Stimulated activated naive CD8-positive, alpha-beta T cell treated with anti-CD3 and anti-CD28 coated beads, Interleukin-15, amount 100 ng/mL, for 72 hours (primary cell): ENCODE results near the gene SLC24A3.
A peak's percentile ranks its signal among the peaks of the same experiment; 100 is the strongest.

Experiments
- ATAC-seq: fragments of 150-1000 bp; cut with Tn5 transposase; 2 replicates; pipeline ENCODE4 v1.10.0; 2021; ENCODE audit warnings: mild to moderate bottlenecking, moderate library complexity
- DNase-seq, 2 donors: peaks; one replicate each; pipeline ENCODE4 v3.0.0; 2021 to 2022
- H3K27ac Mint-ChIP-seq, 2 donors: one replicate each; pipeline ENCODE4 v1.8.0; 2022; ENCODE audit warnings: mild to moderate bottlenecking in 2 of 2, mixed read lengths in 2 of 2, moderate library complexity in 2 of 2
- H3K27me3 Mint-ChIP-seq: one replicate; pipeline ENCODE4 v1.8.0; 2022; ENCODE audit warnings: mixed read lengths
- H3K4me1 Mint-ChIP-seq: one replicate; pipeline ENCODE4 v1.8.0; 2022; ENCODE audit warnings: mild to moderate bottlenecking, mixed read lengths
- H3K4me3 Mint-ChIP-seq, 2 donors: one replicate each; pipeline ENCODE4 v1.8.0; 2022; ENCODE audit warnings: mild to moderate bottlenecking in 2 of 2, mixed read lengths in 2 of 2, moderate library complexity in 1 of 2
- H3K9me3 Mint-ChIP-seq, 2 donors: one replicate each; pipeline ENCODE4 v1.8.0; 2022; ENCODE audit warnings: mixed read lengths in 2 of 2

SLC24A3 gene

DNA sequence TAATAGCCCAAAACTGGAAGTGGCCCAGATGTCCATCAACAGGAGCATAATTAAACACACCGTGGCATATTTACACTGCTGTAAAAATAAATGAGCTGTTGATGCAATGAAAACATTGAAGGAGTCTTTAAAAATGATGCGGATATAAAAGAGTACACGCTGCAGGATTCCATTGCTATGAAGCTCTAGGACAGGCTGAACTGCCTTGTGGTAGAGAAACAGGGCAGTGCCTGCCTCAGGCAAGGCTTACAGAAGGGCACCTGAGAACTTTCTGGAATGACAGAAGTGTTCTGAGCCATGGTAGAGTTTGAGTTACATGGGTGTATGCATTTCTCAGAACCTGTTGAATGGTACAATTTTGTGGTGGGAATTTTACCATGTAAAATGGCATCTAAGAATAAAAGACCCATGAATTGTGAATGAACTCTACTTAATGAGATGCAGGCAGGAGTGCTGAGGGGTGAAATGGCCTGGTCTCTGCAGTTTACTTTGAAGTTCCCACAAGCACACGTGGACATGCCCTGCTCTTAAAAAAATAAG is 500.3 kb downstream of the SLC24A3 start:
- Mint-ChIP-seq H3K27ac (no peak overlapping the region), H3K4me1 (no peaks in the 10 kb centered on the region), H3K27me3 (peaks cover 13% of the 10 kb centered on the region), H3K9me3 (peaks cover 4 to 12% of the 10 kb centered on the region in 2 donors), H3K4me3 (no peak overlapping the region)
- DNase-seq (no peak), ATAC-seq (no peak)

DNA sequence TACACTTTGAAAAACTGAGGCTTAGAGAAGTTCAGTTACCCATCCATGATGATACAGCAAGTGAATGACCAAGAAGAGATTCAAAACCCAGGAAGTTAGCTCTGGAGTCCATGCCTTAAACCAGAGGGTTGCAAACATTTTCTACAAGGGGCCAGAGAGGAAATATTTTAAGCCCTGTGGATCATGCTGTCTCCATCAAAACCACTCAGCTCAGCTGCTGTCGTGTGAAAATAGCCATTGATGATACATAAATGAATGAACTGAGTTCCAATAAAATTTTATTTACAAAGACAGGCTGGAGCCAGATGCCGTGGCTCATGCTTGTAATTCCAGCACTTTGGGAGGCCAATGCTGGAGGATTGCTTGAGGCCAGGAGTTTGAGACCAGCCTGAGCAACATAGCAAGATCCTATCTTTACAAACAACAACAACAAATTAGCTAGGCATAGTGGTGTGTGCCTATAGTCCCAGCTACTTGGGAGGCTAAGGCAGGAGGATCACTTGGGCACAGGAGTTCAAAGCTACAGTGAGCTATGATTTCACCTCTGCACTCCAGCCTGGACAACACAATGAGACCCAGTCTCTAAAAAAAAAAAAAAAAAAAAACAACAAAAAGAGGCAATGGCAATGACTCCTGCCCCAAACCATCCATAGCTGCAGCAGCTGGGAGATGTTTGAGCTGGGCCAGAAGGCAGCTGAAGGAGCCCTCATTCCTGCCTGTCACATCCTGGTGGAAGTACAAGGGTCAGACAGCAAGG is 501.6 kb downstream of the SLC24A3 start:
- ATAC-seq = no peak
- no peaks in the 10 kb centered on the region for H3K4me1 Mint-ChIP-seq
- H3K27me3 Mint-ChIP-seq = peaks cover 13% of the 10 kb centered on the region
- H3K9me3 Mint-ChIP-seq = peaks cover 9 to 16% of the 10 kb centered on the region in 2 donors
- no peak overlapping the region for H3K27ac Mint-ChIP-seq
- no peak for DNase-seq
- H3K4me3 Mint-ChIP-seq = no peak overlapping the region

DNA sequence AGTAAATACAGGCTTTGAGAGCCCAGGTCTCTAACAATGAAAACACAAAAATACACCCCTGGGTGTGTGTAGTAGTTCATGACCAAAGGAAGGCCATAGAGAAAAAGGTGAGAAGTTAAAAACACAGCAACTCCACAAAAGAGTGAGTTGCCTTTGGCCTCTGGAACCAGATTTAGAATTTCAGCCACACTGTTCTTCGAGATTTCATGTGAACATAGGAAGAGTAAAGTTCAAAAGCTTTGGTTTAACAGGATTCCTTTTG is 502.1 kb downstream of the SLC24A3 start:
- ATAC-seq (no peak), DNase-seq (no peak)
- Mint-ChIP-seq H3K4me1 (no peaks in the 10 kb centered on the region), H3K27ac (no peak overlapping the region), H3K4me3 (no peak overlapping the region), H3K27me3 (peaks cover 13% of the 10 kb centered on the region), H3K9me3 (peaks cover 9 to 16% of the 10 kb centered on the region in 2 donors)

DNA sequence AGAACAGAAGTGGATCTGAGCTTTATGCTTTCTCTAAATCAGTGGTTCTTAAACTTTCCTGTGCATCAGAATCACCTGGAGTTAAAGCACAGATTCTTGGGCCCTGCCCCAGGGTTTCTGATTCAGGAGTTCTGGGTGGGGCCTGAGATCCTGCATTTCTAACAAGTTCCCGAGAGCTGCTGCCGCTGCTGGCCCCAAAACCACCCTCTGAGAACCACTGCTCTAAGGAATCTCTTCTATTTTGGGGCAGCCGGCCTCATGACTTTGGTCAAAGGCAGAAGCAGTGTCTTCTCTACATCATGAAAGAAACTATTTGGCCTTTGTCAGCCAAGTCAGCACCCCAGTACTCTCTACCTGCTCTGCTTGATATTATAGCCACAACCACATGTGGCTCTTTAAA is 503.5 kb downstream of the SLC24A3 start:
- Mint-ChIP-seq H3K9me3 (peaks cover 9 to 14% of the 10 kb centered on the region in 2 donors), H3K27ac (no peak overlapping the region), H3K4me3 (no peak overlapping the region), H3K4me1 (no peaks in the 10 kb centered on the region), H3K27me3 (peaks cover 13% of the 10 kb centered on the region)
- no peak for ATAC-seq
- no peak for DNase-seq

DNA sequence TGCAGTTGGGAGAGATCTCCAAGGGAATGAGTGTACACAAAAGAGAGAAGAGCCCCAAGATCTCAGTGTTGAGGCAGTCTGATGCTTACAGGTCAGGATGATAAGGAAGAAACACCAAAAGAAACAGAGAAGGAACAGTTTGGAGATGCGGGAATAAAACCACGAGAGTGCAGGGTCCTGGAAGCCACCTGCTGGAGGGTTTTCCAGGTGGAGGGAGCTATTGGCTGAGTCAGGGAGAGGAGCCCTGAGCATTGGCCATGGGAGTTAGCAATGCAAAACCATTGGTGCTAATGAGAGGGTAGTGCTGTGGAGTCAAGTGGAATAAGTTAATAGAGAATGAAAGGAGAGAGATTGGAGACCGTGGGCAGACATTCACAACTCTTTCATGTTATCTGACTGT is 506.4 kb downstream of the SLC24A3 start:
- Mint-ChIP-seq H3K27ac (peak overlapping the region in 1 of 2 donors; percentile 76), H3K9me3 (peaks cover 9 to 12% of the 10 kb centered on the region in 2 donors), H3K4me1 (no peaks in the 10 kb centered on the region), H3K27me3 (no peaks in the 10 kb centered on the region), H3K4me3 (no peak overlapping the region)
- DNase-seq (no peak), ATAC-seq (no peak)

DNA sequence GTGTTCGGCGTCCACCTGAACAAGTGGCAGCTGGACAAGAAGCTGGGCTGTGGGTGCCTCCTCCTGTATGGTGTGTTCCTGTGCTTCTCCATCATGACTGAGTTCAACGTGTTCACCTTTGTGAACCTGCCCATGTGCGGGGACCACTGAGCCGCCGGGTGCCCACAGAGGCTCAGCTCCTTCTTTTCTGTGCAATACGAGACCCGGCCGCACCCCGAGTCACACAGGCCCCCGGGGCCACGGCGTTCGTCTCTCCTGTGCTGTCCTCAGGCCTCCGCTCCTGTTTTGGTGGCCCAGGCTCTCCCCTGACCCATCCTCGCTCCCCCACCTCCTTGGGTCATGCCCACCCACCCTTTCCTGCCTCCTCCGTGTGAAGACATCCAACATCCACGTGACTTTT is 508.5 kb downstream of the SLC24A3 start:
- Mint-ChIP-seq H3K9me3 (peaks cover 5 to 9% of the 10 kb centered on the region in 2 donors), H3K4me1 (no peaks in the 10 kb centered on the region), H3K27ac (no peak overlapping the region), H3K27me3 (no peaks in the 10 kb centered on the region), H3K4me3 (no peak overlapping the region)
- ATAC-seq (no peak), DNase-seq (no peak)

DNA sequence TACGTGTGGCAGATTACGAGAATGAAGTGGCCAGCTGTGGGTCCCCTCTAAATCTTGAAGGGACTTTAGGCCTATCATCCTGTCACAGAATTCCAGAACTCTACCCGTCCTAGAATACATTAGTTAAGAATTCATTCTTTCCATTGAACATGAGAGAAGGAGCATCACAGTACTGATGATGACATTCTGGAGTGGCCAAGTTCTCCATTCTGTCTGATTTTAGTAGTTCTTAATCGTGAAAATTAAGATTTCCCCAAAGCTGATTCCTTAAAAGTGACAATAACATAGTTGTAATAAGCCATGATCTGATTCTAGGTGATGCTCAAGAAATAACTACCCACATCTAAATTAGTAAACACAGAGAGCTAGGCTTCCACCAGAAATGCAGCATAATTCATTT is 510.6 kb downstream of the SLC24A3 start:
- Mint-ChIP-seq H3K4me3 (no peak overlapping the region), H3K27ac (no peak overlapping the region), H3K27me3 (no peaks in the 10 kb centered on the region), H3K9me3 (peaks cover 5 to 6% of the 10 kb centered on the region in 2 donors), H3K4me1 (no peaks in the 10 kb centered on the region)
- DNase-seq (no peak), ATAC-seq (no peak)

DNA sequence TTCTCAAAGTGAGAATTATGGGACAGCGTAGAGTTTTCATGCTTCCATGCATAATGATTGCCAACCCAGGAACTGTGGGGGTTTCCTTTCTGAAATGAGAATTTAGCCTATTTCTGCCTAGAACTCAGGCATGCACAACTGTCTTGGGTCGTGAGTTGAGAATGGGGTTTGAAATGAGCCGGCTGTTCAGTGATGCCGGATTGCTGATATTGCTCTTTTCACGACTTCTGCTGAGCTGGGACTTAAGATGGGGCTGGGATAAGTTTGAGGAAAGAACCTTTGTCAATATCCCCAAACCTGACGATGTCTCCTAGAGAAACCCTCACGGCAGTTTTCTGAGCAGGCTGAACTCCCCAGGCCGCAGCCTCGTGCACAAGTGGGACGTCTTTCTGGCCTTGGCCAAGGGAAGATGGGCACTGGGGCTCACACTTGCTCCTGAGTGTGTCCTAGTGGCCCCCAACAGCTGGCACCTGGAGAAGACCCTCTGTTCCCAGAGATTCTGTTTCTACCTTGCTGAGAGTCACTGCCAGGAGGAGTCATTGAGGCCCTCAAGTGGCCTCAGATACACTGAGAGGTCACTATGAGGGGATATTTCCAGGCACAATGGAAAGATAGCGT is 511.5 kb downstream of the SLC24A3 start:
- ATAC-seq (no peak), DNase-seq (no peak)
- no peak overlapping the region for H3K4me3 Mint-ChIP-seq
- no peaks in the 10 kb centered on the region for H3K27me3 Mint-ChIP-seq
- no peak overlapping the region for H3K27ac Mint-ChIP-seq
- no peaks in the 10 kb centered on the region for H3K4me1 Mint-ChIP-seq
- peaks cover 0 to under 1% of the 10 kb centered on the region in 2 donors for H3K9me3 Mint-ChIP-seq

DNA sequence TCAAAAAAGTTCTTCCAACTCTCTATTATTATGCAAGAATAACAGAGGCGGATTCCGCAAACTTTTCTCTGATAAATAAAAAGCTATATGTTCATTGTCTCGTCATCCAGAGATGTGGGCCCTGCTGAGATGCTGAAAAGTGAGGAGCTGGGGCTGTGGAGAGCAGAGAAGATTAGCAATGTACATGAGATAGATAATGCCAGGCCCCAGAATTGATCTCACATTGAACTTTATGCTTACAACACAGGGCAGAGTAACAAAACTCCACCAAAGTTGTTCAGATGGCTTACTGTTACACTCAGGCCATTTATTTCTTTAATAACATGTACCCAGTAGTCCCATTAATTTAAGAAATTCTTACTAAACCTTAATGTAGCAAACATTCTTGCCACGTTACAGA is 512.9 kb downstream of the SLC24A3 start:
- ATAC-seq (no peak), DNase-seq (no peak)
- Mint-ChIP-seq H3K9me3 (no peaks in the 10 kb centered on the region), H3K27me3 (no peaks in the 10 kb centered on the region), H3K4me1 (no peaks in the 10 kb centered on the region), H3K4me3 (no peak overlapping the region), H3K27ac (no peak overlapping the region)

DNA sequence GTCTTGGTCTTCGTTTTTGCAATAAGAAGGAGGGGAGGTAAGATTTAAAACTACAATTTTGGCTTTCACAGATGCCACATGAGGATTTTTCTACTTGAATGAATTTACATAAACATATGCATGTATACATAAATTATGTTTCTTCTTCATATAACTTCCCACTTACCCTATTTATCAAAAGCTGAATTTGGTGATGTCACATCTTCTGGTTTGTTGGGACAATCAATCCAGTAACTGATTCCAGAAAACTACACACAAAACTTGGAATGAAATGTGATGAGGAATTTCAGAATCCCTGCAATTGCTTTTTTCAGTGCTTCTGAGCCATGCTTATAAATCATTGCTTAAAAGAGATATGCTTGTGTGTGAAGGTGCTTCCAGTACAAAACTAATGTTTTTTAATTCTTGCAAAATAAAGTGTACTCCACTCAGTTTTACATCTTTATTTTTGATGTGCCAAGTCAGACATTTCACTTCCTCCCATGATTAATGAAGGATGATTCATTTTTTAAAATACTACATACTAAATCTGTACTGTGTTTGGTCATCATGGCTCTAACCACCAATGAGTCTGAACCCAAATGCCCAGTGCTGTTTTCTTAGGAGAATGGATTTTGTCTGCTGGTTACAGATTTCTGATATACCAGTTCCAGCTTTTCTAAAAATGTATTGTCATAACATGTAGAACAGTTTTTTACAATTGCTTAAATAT is 513.5 kb downstream of the SLC24A3 start:
- no peak for ATAC-seq
- Mint-ChIP-seq H3K9me3 (no peaks in the 10 kb centered on the region), H3K4me1 (no peaks in the 10 kb centered on the region), H3K27ac (no peak overlapping the region), H3K4me3 (no peak overlapping the region), H3K27me3 (no peaks in the 10 kb centered on the region)
- no peak for DNase-seq

DNA sequence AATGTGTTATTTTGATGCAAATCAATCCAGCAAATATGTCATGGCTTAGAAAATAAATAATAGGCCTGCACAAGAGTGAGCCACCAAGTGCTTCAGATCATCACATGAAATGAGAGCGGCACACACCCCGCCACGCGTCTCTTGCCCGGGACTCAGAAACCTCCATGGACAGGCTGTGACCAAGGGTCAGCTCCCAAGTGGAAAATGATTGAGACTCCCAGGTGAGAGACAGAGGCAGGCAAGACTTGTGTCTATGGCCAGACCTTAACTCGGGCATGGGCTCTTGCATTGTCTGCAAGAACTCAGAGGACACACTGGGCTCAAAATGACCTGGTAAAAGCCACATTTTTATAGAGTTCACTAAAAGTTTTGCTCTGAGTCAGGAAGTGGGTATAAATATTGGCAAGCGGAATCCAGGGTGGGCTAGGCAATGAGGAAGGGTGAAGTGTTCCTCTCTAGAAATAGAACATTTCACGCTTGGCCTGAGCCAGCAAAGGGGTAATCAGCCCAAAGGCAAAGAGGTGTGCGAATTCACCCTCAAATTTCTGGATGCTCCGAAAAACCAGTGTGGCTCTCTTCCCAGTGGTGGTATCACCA is 514.9 kb downstream of the SLC24A3 start:
- DNase-seq (no peak), ATAC-seq (no peak)
- Mint-ChIP-seq H3K27me3 (no peaks in the 10 kb centered on the region), H3K4me1 (no peaks in the 10 kb centered on the region), H3K4me3 (no peak overlapping the region), H3K9me3 (no peaks in the 10 kb centered on the region), H3K27ac (no peak overlapping the region)

DNA sequence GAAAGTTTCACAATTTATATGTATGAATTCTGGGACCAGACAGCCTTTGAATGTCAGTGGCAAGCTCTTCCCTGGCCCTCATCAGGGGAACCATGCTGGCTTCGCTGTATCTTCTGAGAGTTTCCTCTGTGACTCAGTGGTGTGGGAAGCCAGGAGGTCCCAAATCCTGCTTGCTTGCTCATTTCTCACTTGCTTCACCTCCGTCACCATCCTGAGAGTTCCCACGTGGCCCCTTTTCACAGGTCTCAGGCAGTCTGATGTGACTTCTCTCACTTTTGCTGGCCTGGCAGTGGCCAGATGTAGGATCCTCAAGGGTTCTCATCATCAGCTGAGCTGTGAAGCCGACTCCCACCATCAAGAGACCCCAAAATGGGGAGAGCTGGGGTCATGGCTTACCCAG is 517.2 kb downstream of the SLC24A3 start:
- H3K4me1 Mint-ChIP-seq = no peaks in the 10 kb centered on the region
- H3K4me3 Mint-ChIP-seq = no peak overlapping the region
- H3K27me3 Mint-ChIP-seq = peaks cover under 1% of the 10 kb centered on the region
- DNase-seq (no peak), ATAC-seq (no peak)
- peak overlapping the region in 1 of 2 donors; percentile 59 for H3K27ac Mint-ChIP-seq
- H3K9me3 Mint-ChIP-seq = no peaks in the 10 kb centered on the region

DNA sequence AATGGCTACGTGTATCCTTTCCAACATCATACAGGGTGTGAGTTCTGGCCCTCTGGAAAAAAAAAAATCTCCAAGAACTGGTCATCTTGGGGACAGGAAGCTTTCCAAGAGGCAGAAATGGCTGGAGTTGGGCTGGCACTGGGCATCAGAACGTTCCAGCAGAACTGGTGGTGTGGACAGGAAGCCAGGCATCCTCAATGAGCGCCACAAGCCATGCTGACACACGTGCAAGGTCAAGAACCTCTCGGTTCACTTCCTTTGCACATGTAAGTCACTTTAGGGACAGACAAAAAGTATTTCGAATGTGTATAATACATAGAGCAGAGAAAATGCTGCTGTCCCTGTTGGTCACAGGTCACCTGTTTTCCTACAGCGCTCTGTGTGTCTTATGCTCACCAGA is 518.3 kb downstream of the SLC24A3 start:
- Mint-ChIP-seq H3K4me1 (peaks cover 5% of the 10 kb centered on the region), H3K4me3 (no peak overlapping the region), H3K27me3 (peaks cover 11% of the 10 kb centered on the region), H3K9me3 (no peaks in the 10 kb centered on the region), H3K27ac (no peak overlapping the region)
- ATAC-seq (no peak), DNase-seq (no peak)

DNA sequence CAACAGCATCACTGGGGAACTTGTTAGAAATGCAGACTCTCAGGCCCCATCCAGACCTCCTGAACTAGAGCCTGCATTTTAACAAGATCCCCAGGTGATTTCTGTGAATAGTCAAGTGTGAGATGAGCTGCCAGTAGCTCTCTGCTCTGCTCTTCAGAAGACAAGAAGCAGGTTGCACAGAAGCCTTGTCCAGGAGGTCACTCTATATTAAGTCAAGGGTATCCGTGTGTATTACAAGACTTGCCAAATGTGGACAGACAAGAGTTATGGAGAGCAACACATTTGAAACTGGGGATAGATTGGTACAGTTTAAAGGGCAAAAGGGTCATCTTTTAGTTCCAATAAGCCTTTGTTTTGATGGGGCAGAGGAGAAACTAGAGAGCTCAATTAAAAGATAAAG is 522.4 kb downstream of the SLC24A3 start:
- H3K4me3 Mint-ChIP-seq = no peak overlapping the region
- ATAC-seq (no peak), DNase-seq (no peak)
- H3K4me1 Mint-ChIP-seq = peaks cover 5% of the 10 kb centered on the region
- H3K27me3 Mint-ChIP-seq = peaks cover 11% of the 10 kb centered on the region
- H3K27ac Mint-ChIP-seq = no peak overlapping the region
- no peaks in the 10 kb centered on the region for H3K9me3 Mint-ChIP-seq

DNA sequence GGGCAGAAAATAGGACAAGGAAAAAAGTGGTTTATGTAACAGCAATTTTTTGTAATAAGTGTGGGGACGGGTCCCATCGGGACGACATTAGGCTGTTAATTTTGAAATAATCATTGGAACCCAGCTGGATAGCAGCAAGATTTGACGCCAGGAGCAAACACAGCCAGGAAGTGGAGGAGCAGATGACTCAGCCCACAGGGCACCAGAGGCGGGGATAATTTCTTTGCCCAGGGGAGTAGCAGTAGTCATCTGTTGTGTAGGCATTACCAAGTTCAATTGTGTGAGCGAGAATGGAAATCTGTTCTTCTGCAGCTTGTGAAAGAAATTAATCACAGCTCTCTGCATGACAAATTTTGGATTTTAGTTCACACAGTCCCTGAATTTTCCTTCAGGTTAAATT is 523.0 kb downstream of the SLC24A3 start:
- peak overlapping the region in 1 of 2 donors; percentile 48 for H3K27ac Mint-ChIP-seq
- H3K4me3 Mint-ChIP-seq = no peak overlapping the region
- peaks cover 12% of the 10 kb centered on the region for H3K27me3 Mint-ChIP-seq
- peaks cover 5% of the 10 kb centered on the region for H3K4me1 Mint-ChIP-seq
- H3K9me3 Mint-ChIP-seq = no peaks in the 10 kb centered on the region
- ATAC-seq (no peak), DNase-seq (no peak)

DNA sequence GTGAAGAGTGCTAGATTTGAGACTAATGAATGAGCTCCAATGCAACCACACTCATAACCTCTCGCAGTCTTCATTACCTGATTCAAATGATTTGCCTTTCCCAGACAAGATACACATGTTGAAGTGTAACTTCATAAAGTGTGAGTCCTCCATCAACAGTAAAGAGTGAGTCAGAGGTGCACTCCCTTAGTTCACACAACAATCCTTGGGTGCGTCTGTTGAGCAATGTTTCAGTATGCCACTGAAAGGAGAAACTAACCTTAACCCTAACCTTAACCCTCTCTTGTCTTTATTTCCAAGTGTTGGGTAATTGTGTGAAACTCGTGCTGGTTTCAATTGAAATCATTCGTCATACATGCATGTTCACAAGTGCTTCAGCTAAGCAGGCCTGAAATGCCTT is 524.6 kb downstream of the SLC24A3 start:
- DNase-seq = no peak
- no peaks in the 10 kb centered on the region for H3K9me3 Mint-ChIP-seq
- H3K27me3 Mint-ChIP-seq = peaks cover 22% of the 10 kb centered on the region
- no peak overlapping the region for H3K4me3 Mint-ChIP-seq
- H3K27ac Mint-ChIP-seq = no peak overlapping the region
- peak; percentile 79 for ATAC-seq
- peaks cover 5% of the 10 kb centered on the region for H3K4me1 Mint-ChIP-seq
